Measurements from ENCODE around the gene DDX31.
A peak's percentile ranks its signal among the peaks of the same experiment; 100 is the strongest.
"Not testable (repeated sequence)": the region's sequence is repeated elsewhere in the genome, so short reads cannot be mapped to it uniquely, and the experiment has no call there.

The DDX31 gene

DNA sequence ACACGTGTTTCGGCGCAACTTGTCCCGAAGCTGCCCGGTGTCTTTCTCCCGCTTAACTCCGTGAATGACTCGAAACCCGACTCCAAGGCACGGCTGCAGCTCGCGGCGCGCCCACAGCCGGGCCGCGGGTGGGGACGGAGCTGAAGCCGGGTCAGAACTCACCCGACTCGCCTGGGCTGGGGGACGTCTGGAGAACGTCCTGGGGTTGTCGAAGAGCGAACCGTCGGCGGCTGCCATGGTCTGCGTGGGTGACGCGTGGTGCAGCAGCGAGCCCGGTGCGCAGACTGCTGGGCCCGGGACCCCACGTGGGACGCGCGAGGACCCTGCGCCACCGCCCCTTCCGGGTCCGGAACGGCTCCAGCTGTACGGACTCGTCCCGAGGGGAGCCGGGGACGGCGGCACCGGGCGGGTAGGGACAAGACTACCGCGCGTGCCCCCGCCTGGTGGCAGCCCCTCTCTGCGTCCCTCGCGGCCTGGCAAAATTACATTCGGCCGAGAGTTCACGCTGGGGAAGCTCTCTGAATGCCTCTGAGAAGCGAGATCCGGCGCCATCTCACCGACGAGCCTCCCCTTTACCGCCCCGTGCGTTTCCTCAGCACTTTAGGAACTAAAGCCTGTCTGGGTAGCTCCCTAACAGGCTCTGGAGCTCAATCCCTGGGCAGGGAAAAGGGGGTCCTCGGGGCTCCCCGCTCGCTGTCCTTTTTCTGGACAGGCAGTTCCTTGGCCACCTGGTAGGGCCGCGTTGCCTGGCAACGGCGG, at the start of gene DDX31:
TSS of gene DDX31 (minus strand) at position 286 of the 759 bp plus-strand sequence. CDS start at position 237, 49 bp downstream.
- peak; percentile 78 to 87 for DNase-seq

DNA sequence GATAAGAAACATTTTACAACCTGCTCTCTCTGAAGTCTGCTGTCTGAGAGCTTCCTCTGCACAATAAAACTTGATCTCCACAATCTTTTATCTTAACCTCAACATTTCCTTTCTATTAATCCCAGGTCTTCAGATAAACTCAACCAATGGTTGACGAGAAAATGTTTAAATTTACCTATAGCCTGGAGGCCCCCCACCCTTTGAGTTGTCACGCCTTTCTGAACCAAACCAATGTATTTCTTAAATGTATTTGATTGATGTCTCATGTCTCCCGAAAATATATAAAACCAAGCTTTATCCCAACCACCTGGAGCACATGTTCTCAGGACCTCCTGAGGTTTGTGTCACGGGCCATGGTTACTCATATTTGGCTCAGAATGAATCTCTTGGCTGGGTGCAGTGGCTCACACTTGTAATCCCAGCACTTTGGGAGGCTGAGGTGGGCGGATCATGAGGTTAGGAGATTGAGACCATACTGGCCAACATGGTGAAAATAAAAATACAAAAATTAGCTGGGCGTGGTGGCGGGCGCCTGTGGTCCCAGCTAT, 48.7 kb upstream of the DDX31 start:
- not testable (repeated sequence) for DNase-seq

DNA sequence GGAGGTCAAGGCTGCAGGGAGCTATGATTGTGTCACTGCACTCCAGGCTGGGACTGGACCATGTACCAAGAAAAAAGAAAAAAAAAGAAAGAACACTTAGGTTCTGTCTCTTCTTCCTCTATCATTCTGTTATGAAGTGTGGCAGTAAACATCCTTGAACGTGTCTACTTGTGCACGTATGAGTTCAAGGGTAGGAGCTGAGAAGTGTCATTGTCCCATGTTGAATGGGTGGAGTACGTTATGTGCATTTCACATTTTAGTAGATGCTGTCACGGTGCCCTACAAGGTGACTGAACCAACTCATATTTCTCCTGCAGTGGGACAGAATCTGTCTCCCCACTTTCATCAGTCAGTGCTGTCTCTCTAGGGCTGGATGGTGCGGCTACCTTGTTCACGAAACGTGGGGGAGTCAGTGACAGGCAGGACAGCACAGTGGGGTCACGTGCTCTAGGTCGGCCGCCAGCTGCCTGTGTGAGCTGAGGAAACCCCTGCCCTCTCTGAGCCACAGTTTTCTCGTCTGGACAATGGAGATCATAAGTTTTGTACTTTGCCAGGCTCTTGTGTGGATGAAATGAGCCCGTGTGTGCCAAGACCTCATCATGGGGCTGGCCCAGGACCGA, 47.7 kb upstream of the DDX31 start:
- DNase-seq = no peak

DNA sequence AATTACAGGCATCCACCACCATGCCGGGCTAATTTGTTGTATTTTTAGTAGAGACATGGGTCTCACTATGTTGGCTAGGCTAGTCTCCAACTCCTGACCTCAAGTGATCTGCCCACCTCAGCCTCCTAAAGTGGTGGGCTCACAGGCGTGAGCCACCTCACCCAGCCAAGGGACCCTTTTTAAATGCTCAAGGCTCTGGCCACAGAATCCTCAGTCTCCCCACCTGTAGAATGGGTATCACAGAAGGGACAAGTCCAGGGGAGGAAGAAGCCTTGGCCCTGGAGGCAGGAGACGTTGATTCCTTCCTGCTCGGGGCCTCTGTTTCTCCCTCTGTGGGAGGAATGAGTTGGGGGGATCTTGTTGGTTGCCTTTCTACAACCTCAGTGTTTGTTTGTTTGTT, 46.2 kb upstream of the DDX31 start:
- DNase-seq = no peak

DNA sequence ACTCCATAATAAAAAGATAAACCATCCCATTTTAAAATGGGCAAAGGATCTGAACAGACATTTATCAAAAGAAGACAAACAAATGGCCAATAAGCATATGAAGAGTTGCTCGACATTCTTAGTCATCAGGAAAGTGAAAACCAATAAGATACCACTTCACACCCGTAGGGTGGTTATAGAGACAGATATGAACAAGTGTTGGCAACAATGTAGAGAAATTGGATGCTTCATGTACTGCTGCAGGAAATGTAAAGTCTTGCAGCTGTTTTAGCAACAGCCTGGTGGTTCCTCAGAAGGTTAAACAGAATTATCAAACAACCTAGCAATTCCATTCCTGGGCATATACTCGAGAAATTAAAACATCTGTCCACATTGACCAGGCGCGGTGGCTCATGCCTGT, 43.0 kb upstream of the DDX31 start:
- no peak for DNase-seq

DNA sequence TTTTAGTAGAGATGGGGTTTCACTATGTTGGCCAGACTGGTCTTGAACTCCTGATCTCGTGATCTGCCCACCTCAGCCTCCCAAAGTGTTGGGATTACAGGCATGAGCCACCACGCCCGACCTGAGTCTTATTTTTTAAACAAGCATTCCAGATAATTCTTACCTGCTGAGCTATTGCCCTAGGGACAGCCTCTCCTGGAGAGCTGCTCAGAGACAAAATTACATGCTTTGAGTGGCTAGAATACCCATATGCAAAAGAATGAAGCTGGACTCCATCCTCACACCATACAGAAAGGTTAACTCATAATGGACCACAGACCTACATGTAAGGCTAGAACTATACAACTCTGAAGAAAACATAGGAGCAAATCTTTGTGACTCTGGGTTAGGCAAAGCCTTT, 42.1 kb upstream of the DDX31 start:
- DNase-seq = no peak

DNA sequence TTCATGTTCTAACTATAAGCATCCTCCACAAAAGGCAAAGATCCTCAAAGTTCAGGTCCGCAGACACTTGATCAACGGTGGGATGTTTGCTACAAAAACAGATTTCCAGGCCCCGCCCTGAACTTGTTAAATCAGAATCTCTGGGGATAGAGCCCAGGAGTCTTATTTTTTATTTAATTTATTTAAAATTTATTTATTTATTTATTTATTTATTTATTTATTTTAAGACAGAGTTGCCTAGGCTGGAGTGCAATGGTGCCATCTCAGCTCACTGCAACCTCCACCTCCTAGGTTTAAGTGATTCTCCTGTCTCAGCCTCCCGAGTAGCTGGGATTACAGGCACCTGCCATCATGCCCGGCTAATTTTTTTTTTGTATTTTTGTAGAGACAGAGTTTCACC, 41.4 kb upstream of the DDX31 start:
- DNase-seq = not testable (repeated sequence)

DNA sequence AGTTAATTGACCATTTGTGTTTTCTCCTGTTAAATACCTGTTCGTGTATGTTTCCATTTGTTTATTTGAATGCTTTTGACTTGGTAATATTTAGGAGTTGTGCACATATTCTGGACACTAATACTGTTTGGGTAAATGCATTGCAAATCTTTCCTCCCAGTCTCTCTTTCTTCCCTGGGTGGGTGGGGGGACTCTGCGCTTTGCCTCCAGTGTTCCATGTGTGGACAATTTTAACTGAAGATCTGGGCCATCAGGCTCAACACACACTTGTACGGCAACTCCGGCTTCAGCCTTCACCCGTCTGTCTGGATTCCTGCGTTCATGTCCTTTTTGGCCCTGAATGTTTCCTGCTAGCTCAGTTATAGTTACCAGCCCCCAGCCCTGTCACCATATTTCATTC, 40.5 kb upstream of the DDX31 start:
- DNase-seq = no peak

DNA sequence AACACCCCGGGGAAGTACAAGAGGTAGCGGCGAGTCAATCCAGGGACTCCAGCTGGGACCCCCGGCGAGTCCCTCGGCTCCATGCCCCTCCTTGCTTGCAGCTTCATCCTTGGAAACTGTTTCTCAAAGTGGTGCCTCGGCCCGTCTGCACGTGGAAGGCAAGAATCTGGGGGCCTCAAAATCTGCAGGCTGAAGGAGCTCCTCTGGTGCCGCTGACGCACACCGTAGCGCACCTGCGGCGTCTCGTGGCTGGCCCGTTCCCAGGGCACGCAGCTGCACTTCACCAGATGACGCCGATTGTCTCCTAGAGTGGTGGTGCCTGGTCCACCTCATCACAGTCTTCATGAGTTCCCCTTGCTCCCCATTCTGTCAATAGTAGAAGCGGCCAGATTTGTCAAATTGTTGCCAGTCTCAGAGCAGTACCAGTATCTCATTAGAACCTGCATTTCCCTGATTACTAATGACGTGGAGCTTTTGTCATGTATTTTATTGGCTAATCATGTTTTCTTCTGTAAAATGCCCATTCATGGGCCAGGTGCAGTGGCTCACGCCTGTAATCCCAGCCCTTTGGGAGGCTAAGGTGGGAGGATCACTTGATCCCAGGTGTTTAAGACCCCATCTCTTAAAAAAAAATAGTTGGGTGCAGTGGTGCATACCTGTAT, 39.1 kb upstream of the DDX31 start:
- DNase-seq = no peak

DNA sequence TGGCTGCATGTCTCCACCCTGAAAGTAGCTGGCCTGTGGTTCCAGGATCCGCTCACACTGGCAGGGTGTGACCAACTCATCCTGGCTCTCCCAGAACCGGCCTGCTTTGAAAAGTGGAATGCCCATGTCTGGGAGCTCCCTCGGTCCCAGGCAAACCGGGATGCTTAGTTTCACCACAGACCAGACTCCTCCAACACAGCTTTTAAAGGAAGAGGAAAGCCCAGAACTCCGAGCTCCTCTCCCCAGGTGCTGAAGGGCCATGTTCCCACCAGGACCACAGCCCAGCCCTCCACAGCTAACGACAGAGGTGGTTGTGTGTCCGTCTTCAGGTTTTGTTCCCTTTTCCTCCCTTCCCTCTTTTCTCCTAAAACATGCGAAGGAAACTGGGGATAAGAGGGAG, 38.5 kb upstream of the DDX31 start:
- no peak for DNase-seq

DNA sequence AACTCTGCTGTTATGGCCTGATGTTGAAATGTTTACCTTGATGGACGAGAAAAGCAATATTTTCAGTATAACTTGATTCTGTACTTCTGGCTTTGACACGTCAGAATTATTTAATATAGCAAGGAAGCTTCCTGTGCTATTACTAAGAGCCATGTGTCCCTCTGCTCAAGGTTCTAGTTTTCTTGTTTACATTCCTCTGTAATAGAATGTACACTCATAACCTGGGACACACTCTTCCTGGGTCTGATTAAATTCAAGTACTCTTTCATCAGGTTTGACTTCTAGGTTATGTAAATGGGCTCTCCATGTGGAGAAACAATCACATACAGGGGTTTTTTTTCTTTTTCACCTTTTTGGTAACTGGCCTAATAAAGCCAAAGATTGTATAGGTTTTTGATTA, 33.6 kb upstream of the DDX31 start:
- no peak for DNase-seq

DNA sequence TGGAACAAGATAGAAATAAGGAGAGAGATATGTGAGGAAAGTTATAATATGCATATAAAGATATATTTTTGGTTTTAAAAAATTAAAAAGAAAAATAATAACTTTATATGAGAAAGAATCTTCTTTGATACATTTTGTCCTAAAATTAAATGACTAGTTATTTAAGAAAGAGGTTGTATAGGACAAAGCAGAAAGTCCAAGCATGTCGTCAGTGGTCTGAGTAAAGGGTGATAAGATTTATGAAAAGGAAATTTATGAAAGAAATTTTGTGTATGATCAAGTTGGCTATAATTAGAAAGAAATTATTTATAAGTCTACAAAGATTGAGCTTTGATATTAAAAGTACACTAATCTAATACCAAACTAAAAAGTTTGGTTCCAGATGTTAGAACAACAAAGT, 32.5 kb upstream of the DDX31 start:
- DNase-seq = no peak

DNA sequence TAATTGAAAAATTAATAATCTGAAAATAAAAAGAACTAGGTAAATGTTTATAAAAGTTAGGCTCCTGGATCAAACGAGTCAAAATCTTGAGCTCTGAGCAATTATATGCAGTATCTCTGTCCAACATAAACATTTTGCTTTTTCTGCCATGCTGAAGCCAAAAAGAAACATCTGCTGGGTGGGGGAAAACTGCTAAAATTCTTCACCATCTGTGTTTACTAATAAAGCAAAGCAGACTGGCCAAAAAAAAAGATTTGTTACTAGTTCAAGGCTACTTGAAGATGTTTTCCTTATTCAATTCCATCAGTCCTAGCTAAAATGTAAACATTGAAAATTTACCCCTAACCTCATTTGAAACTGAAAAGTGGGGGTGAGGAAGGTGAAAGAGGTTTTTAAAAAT, 30.2 kb upstream of the DDX31 start:
- DNase-seq = no peak

DNA sequence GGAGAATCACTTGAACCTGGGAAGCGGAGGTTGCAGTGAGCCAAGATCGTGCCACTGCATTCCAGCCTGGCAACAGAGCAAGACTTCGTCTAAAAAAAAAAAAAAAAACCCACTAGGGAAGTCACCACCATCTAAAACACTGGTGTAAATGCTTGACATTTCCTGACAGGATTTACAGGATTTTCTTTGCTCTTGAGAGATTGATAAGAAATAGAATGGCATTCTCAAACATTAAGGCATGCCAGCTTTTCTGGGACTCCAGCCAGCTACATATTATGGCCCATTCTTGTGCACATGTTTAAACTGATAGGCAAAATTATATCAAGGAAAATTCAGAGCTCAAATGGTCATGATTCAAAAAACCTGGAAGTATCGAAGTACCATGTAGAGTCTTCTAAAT, 29.2 kb upstream of the DDX31 start:
- DNase-seq = no peak

DNA sequence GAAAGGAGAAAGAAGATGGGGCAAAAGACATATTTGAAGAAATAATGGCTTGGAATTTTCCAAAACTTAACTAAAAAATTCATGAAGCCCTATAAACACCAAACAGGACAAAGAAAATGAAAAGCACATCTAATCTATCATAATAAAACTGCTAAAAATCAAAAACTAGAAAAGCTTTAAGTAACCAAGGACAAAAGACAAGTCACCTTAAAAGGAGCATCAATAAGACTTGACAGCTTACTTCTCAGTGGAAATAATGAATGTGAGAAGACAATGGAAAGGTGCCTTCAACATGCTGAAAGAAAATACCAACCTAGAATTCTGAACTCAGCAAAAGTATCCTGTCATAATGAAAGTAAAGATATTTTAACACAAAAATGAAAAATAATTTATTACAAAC, 27.4 kb upstream of the DDX31 start:
- DNase-seq = no peak

DNA sequence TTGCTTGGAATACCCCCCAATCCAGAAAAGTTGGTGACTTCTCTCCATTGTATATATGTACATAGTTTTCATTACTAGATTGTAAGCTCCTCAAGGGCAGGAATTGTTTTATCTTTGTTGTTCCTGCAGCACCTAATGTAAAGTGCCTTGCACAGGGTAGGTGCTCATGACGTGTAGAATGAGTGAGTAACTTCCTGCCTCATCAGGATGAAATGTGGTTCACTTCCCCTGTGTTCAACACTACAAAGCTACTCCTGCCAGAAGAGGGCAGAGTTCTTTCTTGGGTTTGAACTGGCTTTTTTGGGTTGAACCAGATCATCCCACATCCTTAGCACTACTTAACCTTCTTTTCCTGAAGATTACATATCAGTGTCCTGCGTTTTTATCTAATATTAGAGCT, 24.4 kb upstream of the DDX31 start:
- peak in 1 of 2 experiments; percentile 34 for DNase-seq

DNA sequence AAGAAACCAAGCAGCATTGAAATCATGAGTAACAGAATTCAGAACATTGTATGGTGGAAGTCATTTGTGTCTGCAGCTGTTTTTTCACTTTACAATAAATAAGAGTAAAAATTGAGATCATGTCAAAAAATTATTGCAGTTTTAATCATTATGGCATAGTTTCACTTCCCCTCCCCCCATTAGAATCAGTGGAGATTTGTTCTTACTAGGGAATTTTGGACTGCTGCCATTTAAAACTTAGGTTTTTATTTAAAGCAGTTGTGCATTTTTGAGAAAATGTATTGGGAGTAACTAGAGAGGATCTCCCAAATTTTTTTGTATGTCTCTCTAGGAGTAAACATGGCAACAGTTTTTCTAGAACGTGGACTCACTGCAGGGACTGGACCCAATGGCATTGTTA, 20.9 kb upstream of the DDX31 start:
- no peak for DNase-seq

DNA sequence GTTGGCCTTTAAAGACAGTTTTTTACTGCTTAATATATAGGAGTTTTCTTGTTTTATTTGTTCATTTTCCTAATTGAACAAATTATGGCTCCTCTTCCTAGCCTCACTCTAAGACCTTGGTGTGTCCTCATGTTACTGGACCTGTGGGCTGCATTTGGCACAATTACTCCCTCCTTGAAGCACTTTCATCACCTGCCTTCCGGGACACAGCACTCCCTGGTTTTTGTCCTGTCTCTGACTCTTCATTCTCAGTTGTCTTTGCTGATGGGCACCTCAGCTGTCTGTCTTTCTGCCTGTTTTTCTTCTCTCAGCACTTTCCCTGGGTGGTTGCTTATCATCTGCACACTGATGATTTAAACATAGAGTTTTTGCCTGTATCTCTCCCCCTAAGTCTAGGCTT, 14.1 kb upstream of the DDX31 start:
- DNase-seq = no peak

DNA sequence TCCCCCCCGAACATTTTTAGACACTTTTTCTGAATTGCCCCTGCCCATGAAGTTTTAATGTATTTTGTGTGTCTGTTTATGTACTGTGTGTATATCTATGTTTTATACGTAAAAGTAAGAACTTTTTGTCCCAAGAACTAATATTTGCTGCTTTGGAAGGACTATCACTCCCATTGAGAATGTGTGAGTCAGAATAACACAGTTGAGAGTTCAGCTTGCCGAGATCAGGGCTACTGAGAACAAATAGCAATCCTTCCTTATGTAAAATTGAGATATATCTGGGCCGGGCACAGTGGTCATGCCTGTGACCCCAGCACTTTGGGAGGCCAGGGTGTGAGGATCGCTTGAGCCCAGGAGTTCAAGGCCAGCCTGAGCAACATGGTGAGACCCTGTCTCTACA, 11.8 kb upstream of the DDX31 start:
- DNase-seq = no peak

DNA sequence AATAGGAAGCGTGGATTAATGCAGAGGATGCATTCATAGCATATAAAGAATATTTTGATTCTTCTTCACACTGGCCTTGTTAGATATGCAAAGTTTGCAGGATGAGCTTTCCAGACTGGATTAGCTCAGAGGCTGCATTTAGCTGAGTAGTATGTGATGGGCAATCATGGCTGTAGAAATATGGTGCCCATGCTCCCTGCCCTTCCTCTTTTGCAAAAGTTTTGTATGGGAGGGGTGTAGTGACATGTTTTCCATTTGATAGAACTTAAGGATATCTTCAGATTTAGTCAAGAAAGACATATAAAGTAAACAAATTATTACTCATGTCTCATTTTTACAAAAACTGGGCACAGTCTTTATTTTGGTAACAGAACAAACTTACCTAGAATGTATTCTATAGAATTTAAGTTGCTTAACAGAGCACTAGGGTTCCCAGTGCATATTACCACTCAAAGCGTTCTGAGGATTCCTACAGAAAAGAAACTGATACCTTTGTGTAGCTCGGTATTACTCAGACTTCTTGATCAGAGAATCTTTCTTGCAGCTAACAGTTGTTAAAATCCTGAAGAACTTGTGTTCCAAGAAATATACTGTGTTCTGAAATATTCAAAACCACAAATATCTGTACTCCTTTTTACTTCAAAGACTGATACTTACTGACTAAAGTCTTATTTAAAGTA, 10.3 kb upstream of the DDX31 start:
- no peak for DNase-seq

DNA sequence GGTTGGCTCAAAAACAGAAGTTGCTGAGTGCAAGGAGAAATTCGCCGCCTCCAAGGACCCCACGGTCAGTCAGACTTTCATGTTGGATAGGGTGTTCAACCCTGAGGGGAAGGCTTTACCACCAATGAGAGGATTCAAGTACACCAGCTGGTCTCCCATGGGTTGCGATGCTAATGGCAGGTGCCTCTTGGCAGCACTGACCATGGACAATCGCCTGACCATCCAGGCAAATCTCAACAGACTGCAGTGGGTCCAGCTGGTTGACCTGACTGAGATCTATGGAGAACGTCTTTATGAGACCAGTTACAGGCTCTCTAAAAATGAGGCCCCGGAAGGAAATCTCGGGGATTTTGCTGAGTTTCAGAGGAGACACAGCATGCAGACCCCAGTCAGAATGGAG, 8.2 kb upstream of the DDX31 start:
- no peak for DNase-seq

DNA sequence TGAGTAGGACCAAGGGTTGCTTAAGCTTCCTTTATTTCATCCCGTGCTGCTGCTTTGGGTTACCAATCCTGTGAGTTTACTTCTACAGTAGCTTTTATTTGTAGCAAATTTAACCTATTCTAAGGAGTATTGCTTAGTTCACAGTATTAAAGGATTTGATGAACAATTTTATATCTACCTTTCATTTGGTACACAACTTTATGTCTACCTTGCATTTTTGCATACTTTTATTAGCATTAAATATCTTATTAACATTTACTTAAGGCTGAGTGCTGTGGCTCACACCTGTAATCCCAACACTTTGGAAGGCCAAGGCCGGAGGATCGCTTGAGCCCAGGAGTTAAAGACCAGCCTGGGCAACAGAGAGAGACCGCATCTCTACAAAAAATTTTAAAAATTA, 4.7 kb upstream of the DDX31 start:
- DNase-seq = no peak

DNA sequence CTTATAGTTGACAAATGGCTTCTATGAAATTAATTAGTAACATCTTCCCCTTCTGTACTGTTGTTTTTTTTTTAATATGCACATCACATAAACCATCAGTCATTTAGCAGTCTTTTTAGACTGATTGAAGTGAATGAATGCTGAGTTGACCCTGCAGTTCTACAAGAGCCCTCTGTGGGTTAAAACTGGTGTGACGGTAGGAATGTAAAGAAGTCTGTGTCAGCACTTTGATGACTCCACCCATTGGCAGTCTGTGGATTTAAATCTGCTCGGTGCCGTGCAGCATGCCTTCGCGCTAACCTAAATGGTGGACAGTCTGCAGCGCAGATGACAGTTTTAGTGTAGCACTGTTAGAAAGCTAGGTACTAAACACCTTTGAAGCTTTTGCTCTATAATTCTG, 3.6 kb upstream of the DDX31 start:
- DNase-seq = peak; percentile 17 to 47

DNA sequence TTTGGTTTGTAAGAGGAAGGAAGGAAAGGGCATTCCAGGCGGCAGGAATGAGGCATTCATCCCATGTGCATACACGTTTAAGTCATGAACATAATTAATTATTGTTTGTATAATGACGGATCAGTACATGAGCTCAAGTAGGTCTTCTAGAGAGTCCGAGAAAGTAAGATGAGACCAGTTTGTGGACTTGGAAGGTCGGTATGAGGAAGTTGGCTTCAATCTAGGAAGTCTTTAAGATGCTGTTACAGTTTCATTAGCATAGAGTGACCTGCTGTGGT, 2.6 kb upstream of the DDX31 start:
- no peak for DNase-seq

Data from NCI-H524 (cell line).